OCI-LY1 (cell line): ENCODE data around the gene ATP11B.

ENCODE experiments used
- H2AFZ ChIP-seq: fragments of 200-600 bp; sonication (generic), shearing (Covaris generic); 2 replicates; pipeline ENCODE4 v1.6.0; 2014; ENCODE audit warnings: antibody characterized with exemption, mild to moderate bottlenecking, low read length
- H3F3A ChIP-seq: fragments of 200-600 bp; sonication (generic), shearing (Covaris generic); 2 replicates; pipeline ENCODE4 v1.6.0; 2014; ENCODE audit warnings: mild to moderate bottlenecking, antibody characterized with exemption, low read length, moderate library complexity; ENCODE audit not compliant: insufficient read depth
- H3K27ac ChIP-seq: fragments of 200-600 bp; sonication (generic); 2 replicates; pipeline ENCODE4 v1.5.1; 2014; ENCODE audit warnings: low read length, mixed run types, mild to moderate bottlenecking, low read depth; ENCODE audit not compliant: poor library complexity, severe bottlenecking
- H3K27me3 ChIP-seq: fragments of 200-600 bp; sonication (generic); 2 replicates; pipeline ENCODE4 v1.6.0; 2014; ENCODE audit warnings: antibody characterized with exemption, mild to moderate bottlenecking, low read length, moderate library complexity; ENCODE audit not compliant: insufficient read depth
- H3K36me3 ChIP-seq: fragments of 200-600 bp; sonication (generic); 2 replicates; pipeline ENCODE4 v1.6.1; 2014; ENCODE audit warnings: mild to moderate bottlenecking, antibody characterized with exemption, low read length, moderate library complexity, mixed read lengths; ENCODE audit not compliant: insufficient read depth
- H3K4me1 ChIP-seq: fragments of 200-600 bp; sonication (generic); 2 replicates; pipeline ENCODE4 v1.5.1; 2014; ENCODE audit warnings: mild to moderate bottlenecking, low read length, moderate library complexity; ENCODE audit not compliant: insufficient read depth, severe bottlenecking
- H3K4me2 ChIP-seq: fragments of 200-600 bp; sonication (generic), shearing (Covaris generic); 2 replicates; pipeline ENCODE4 v1.6.1; 2014; ENCODE audit warnings: low read length
- H3K4me3 ChIP-seq: fragments of 200-600 bp; sonication (generic); 2 replicates; pipeline ENCODE4 v1.5.1; 2014; ENCODE audit warnings: low read length, low read depth, mild to moderate bottlenecking, mixed read lengths; ENCODE audit not compliant: poor library complexity, severe bottlenecking
- H3K79me2 ChIP-seq: fragments of 200-600 bp; shearing (Covaris generic); 2 replicates; pipeline ENCODE4 v1.6.1; 2016; ENCODE audit warnings: mixed run types, low read length, mixed read lengths; ENCODE audit not compliant: insufficient read depth
- H3K9ac ChIP-seq: fragments of 200-600 bp; sonication (generic), shearing (Covaris generic); 2 replicates; pipeline ENCODE4 v1.6.1; 2014; ENCODE audit warnings: mild to moderate bottlenecking, low read length, mixed read lengths
- H3K9me2 ChIP-seq: fragments of 200-600 bp; sonication (generic), shearing (Covaris generic); 2 replicates; pipeline ENCODE4 v1.6.1; 2014; ENCODE audit warnings: low read depth, mild to moderate bottlenecking, low read length, mixed read lengths
- H3K9me3 ChIP-seq: fragments of 200-600 bp; shearing (Covaris generic); 2 replicates; pipeline ENCODE4 v1.6.1; 2014; ENCODE audit warnings: low read length, mixed read lengths
- H4K20me1 ChIP-seq: fragments of 200-600 bp; sonication (generic), shearing (Covaris generic); 2 replicates; pipeline ENCODE4 v1.6.0; 2016; ENCODE audit warnings: mild to moderate bottlenecking, low read length; ENCODE audit not compliant: insufficient read depth
- CTCF ChIP-seq: fragments of 200-600 bp; sonication (generic), shearing (Covaris generic); IDR thresholded peaks from 2 replicates; pipeline ENCODE4 v1.5.1; 2017; ENCODE audit warnings: mild to moderate bottlenecking, antibody characterized with exemption, low read length, moderate library complexity, mixed read lengths
- EZH2 ChIP-seq: fragments of 200-600 bp; sonication (generic), shearing (Covaris generic); IDR thresholded peaks from 2 replicates; pipeline ENCODE4 v1.8.0; 2017; ENCODE audit warnings: borderline replicate concordance, mixed run types, mild to moderate bottlenecking, antibody characterized with exemption, low read length, moderate library complexity, mixed read lengths

ATP11B gene

DNA sequence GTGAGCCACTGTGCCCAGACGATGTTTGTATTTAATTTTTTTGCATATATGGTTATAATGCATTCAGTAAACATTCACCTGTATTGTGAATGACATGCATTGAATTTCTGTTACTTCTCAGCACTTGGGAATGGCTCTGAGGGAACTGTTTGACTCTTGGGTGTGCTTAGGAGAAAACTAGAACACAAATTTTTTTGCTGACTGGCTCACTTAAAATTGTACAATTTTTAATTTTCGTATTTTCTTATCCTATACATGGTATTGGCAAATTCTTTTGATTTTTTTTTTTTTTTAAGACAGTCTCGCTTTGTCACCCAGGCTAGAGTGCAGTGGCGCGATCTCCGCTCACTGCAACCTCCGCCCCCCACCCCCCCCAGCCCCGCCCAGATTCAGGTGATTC, 7.2 kb downstream of the ATP11B start:
- H2AFZ ChIP-seq, result no peak overlapping the region
- peaks cover 10% of the 10 kb centered on the region for H3K36me3 ChIP-seq
- no peaks in the 10 kb centered on the region for H3F3A ChIP-seq
- H3K4me2 ChIP-seq, result no peak overlapping the region
- peaks cover 99% of the 10 kb centered on the region for H3K79me2 ChIP-seq
- TF ChIP-seq CTCF (no peak), EZH2 (no peak)
- no peak overlapping the region for H3K27ac ChIP-seq
- H3K4me3 ChIP-seq, result no peak overlapping the region
- H3K9me2 ChIP-seq, result no peaks in the 10 kb centered on the region
- no peaks in the 10 kb centered on the region for H3K27me3 ChIP-seq
- H3K9ac ChIP-seq, result no peak overlapping the region
- H4K20me1 ChIP-seq, result no peaks in the 10 kb centered on the region
- H3K4me1 ChIP-seq, result peaks cover 42% of the 10 kb centered on the region
- H3K9me3 ChIP-seq, result peaks cover 6% of the 10 kb centered on the region; the same call in 1 of the 2 replicates

DNA sequence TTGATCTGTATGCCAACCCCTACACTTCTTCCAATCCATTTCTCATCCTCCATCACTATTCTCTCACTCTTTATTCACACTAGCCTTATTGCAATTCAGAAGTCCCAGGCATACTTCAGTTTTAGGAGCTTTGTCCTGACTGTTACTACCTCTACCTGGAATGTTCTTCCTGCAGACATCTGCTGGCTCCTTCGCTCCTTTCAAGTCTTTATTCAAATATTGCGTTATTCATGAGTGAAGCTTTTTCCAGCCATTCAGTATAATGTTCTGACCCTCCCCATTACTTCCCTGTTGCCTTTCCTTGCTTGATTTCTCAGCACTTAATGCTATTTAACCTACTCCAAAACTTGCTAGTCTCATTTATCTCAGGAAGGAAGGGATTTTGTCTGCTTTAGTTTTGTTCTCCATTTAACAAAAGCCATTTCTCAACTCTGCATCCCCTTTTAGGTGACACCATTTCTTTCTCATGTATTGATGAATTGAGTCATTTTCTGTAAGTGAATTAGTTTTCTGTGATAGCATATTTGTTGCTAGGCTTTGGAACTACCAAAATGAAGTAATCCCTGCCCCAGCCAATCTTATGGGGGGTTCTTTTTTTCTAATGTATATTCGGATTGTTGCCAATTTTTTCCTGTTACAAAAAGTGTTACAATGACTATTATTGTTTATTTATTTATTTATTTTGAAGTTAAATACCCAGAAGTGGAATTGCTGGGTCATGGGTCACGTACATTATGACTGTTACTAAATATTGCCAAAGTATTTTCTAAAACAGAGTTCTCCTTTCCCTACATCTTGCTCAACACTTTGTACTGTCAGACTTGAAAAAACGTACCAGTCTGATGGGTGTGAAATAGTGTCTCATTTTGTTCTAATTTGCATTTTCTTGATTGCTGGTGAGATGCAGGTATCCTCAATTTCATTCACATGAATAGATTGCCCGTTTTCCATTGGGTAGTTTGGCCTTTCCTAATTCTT, 9.4 kb downstream of the ATP11B start:
- no peak overlapping the region for H3K27ac ChIP-seq
- H3K9me2 ChIP-seq, result no peaks in the 10 kb centered on the region
- H3K36me3 ChIP-seq, result peaks cover 10% of the 10 kb centered on the region
- no peak overlapping the region for H3K9ac ChIP-seq
- TF ChIP-seq EZH2 (no peak), CTCF (no peak)
- H2AFZ ChIP-seq, result no peak overlapping the region
- no peaks in the 10 kb centered on the region for H3K27me3 ChIP-seq
- H3K4me3 ChIP-seq, result no peak overlapping the region
- H3K79me2 ChIP-seq, result peaks cover 99% of the 10 kb centered on the region
- H3K4me1 ChIP-seq, result peaks cover 25% of the 10 kb centered on the region
- peaks cover 6% of the 10 kb centered on the region; the same call in 1 of the 2 replicates for H3K9me3 ChIP-seq
- H4K20me1 ChIP-seq, result no peaks in the 10 kb centered on the region
- H3K4me2 ChIP-seq, result no peak overlapping the region
- 0 out of 2 replicates have a peak, but pooled peaks cover 5% of the 10 kb centered on the region for H3F3A ChIP-seq

DNA sequence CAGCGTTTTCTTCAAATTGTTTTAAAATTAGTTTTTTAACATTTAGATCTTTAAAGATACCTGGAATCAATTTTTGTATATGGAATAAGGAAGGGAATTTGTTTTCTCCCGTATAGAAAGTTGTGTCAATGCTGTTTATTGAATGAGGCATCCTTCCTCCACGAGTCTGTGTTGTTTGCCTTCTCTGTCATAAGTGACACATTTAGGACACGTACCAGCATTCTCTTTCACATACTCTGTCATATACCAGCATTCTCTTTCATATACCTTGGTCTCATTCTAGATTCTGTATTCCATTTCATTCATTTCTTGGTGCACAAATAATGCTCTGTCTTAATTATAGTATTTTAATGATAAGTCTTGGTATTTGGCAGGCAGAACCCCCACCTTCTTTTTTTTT, 10.3 kb downstream of the ATP11B start:
- H3K79me2 ChIP-seq, result peaks cover 99% of the 10 kb centered on the region

More for the DNA sequence above, 10.3 kb downstream of the ATP11B start:
- peaks cover 20% of the 10 kb centered on the region for H3K4me1 ChIP-seq
- no peak overlapping the region for H3K27ac ChIP-seq
- H3K9me3 ChIP-seq, result peaks cover 6% of the 10 kb centered on the region; the same call in 1 of the 2 replicates
- H3K9me2 ChIP-seq, result no peaks in the 10 kb centered on the region
- H4K20me1 ChIP-seq, result no peaks in the 10 kb centered on the region
- H3F3A ChIP-seq, result 0 out of 2 replicates have a peak, but pooled peaks cover 5% of the 10 kb centered on the region
- TF ChIP-seq CTCF (no peak), EZH2 (no peak)
- H3K36me3 ChIP-seq, result peaks cover 10% of the 10 kb centered on the region
- H3K27me3 ChIP-seq, result no peaks in the 10 kb centered on the region
- no peak overlapping the region for H3K4me3 ChIP-seq
- H3K4me2 ChIP-seq, result no peak overlapping the region
- H3K9ac ChIP-seq, result no peak overlapping the region
- no peak overlapping the region for H2AFZ ChIP-seq
